Brain microvascular endothelial cell (primary cell): Measurements from ENCODE around the gene CDR2L.

Source experiments
- DNase-seq: peaks from one replicate; pipeline ENCODE4 v3.0.0-alpha.2; 2020
- H3K27ac ChIP-seq: fragments of 250-450 bp; sonication (Bioruptor Pico); 2 replicates; pipeline ENCODE4 v1.5.1; 2020; ENCODE audit warnings: mild to moderate bottlenecking, moderate library complexity
- H3K27me3 ChIP-seq: fragments of 250-450 bp; sonication (Bioruptor Pico); replicated peaks from 2 replicates; pipeline ENCODE4 v1.5.1; 2020; ENCODE audit warnings: mild to moderate bottlenecking
- H3K36me3 ChIP-seq: fragments of 250-450 bp; sonication (Bioruptor Pico); replicated peaks from 2 replicates; pipeline ENCODE4 v1.5.1; 2020; ENCODE audit warnings: mild to moderate bottlenecking
- H3K4me3 ChIP-seq: 2 replicates; pipeline ENCODE4 v1.5.1; 2011; ENCODE audit warnings: low read depth, mild to moderate bottlenecking, control low read depth, low read length, moderate library complexity
- in situ Hi-C: cut with HindIII; loops from 2 replicates; pipeline ENCODE4 v1.10.0; 2017; ENCODE audit warnings: low sequenced_read_pairs, low pct_ligation_motif_present
- TF ChIP-seq, protein P1 (sequence below): IDR thresholded peaks from 2 replicates; pipeline ENCODE4 v1.5.1; 2011; ENCODE audit warnings: low read depth, mild to moderate bottlenecking, moderate library complexity, low read length, control low read depth, inconsistent platforms; ENCODE audit errors: missing control alignments

CDR2L gene

DNA sequence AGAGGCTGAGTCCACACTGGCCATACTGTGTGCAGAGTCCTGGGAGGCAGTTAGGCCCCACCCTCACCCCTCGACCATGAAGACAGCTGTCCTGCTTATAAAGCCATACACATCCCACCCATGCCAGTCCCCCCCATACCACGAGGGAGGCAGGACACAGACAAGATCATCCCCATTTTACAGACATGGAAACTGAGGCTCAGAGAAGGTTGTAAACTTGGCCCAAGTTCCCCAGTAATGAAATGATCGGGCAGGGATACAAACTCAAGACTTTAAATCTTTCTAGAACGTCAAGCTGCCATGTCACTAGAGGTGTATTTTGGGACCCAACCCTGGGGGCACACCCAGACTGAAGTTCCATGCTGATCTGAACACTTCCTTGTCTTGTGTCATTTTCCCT lies 31.3 kb upstream of the CDR2L start:
- no peak overlapping the region for H3K4me3 ChIP-seq
- DNase-seq: no peak
- H3K27me3 ChIP-seq: no peaks in the 10 kb centered on the region
- H3K27ac ChIP-seq: no peak overlapping the region
- in situ Hi-C loops: no loop called here
- no peaks in the 10 kb centered on the region for H3K36me3 ChIP-seq
- TF ChIP-seq, protein P1, sequence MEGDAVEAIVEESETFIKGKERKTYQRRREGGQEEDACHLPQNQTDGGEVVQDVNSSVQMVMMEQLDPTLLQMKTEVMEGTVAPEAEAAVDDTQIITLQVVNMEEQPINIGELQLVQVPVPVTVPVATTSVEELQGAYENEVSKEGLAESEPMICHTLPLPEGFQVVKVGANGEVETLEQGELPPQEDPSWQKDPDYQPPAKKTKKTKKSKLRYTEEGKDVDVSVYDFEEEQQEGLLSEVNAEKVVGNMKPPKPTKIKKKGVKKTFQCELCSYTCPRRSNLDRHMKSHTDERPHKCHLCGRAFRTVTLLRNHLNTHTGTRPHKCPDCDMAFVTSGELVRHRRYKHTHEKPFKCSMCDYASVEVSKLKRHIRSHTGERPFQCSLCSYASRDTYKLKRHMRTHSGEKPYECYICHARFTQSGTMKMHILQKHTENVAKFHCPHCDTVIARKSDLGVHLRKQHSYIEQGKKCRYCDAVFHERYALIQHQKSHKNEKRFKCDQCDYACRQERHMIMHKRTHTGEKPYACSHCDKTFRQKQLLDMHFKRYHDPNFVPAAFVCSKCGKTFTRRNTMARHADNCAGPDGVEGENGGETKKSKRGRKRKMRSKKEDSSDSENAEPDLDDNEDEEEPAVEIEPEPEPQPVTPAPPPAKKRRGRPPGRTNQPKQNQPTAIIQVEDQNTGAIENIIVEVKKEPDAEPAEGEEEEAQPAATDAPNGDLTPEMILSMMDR: no peak

DNA sequence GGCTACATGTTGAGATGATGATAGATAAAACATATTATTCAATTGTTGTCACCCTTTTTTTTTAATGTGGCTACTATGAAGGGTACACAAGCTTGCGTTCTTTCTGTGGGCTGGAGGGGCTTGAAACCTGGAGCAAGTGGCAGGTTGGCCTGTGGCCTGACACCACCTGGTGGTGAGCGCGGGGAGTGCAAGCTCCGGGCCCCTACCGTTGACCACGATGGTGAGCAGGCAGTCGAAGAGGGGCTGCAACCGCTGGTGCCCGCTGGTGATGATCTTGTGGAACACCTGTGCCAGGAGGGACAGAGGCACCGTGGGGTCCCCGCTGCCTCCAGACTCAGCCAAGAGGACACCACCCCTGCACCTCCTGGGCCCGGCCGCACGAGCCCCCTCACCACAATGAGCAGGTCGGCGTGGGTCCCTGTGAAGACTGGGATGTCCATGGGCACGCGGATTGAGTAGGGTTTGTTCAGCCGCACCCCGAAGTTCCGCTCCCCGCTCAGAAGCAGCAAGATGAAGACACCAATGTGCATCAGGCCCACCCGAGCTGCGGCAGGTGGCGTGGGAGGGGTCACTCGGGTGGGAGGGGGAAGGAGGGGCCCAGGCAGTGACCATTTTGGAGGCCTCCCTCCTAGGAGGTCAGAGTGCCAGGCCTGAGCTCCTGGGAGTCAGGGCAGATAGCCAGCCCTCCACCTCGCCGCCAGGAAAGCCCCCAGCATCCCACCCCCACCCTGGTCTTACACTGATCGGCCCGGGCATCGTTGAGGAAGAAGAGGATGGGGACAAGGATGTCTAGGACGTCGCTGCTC lies 29.3 kb upstream of the CDR2L start:
- in situ Hi-C loops: no loop called here
- peak; percentile 51 for DNase-seq
- TF ChIP-seq, protein P1: peak; percentile 94
- H3K27ac ChIP-seq: no peak overlapping the region
- no peaks in the 10 kb centered on the region for H3K36me3 ChIP-seq
- no peaks in the 10 kb centered on the region for H3K27me3 ChIP-seq
- no peak overlapping the region for H3K4me3 ChIP-seq

DNA sequence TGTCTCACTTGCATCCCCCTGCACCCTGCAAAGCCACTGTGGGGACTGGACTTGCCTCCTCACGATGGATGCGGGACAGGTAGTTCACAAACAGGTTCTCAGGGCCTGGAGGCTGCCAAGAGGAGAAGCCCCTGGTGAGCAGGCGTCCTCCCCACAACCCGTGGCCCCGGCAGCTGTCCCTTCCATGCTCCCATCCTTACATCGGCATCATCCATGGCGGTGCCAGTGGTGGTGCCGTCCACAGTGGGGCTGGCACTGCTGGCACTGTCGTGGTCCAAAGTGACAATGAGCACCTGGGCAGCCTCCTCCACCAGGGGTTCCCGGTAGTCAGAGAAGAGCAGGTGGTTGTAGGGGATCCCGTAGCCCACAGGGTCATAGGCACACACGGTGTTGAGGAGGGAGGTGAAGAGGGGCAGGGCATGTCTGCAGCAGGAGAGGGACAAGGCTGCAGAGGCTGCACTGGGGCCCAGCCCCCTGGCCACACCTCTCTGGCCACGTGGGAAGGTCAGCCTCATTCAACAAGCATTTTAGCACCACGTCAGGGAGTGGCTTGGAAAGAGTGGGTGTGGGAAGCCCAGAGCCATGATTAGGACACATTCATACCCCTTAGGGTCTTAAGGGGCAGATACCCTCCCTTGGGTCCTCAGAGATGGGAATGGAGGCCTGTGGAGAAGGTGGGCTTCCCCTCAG lies 27.5 kb upstream of the CDR2L start:
- Histone ChIP-seq H3K4me3 (no peak overlapping the region), H3K27me3 (no peaks in the 10 kb centered on the region), H3K27ac (no peak overlapping the region), H3K36me3 (no peaks in the 10 kb centered on the region)
- DNase-seq: no peak
- in situ Hi-C loops: no loop called here
- TF ChIP-seq, protein P1: no peak

DNA sequence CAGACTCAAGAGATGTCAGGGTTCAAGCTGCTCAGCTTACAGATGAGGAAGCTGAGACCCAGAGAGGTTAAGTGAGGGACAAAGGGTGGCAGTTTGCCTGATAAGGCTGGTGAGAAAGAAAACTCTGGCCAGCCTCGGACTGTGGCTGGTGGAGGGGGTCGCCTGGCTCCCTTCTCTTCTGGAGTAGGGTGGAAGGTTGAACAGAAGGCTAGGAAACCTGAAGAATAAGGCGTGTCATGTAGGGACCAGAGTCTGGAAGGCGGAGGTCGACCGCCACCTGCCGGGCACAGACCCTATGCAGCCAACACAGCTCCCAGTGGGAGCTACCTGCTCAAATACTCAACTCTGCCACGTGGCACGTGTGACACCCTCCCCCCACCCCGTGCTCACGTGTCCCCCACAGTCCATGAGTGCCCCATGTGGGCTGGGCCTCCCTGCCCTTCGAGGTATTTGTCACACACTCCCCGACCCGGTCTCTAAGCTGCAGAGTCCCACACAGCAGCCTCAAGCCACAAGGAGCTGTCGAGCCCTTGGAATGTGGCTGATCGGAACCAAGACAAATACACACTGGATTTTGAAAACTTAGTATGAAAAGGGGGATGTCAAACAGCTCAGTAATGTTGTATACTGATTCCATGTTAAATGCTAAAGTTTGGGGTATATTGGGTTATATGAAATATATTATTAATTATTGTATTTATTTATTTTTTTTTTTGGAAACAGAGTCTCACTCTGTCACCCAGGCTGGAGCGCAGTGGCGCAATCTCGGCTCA lies 26.7 kb upstream of the CDR2L start:
- TF ChIP-seq, protein P1: peak; percentile 67
- Histone ChIP-seq H3K27ac (no peak overlapping the region), H3K27me3 (no peaks in the 10 kb centered on the region), H3K36me3 (no peaks in the 10 kb centered on the region), H3K4me3 (no peak overlapping the region)
- DNase-seq: peak; percentile 17
- in situ Hi-C loops: no loop called here

DNA sequence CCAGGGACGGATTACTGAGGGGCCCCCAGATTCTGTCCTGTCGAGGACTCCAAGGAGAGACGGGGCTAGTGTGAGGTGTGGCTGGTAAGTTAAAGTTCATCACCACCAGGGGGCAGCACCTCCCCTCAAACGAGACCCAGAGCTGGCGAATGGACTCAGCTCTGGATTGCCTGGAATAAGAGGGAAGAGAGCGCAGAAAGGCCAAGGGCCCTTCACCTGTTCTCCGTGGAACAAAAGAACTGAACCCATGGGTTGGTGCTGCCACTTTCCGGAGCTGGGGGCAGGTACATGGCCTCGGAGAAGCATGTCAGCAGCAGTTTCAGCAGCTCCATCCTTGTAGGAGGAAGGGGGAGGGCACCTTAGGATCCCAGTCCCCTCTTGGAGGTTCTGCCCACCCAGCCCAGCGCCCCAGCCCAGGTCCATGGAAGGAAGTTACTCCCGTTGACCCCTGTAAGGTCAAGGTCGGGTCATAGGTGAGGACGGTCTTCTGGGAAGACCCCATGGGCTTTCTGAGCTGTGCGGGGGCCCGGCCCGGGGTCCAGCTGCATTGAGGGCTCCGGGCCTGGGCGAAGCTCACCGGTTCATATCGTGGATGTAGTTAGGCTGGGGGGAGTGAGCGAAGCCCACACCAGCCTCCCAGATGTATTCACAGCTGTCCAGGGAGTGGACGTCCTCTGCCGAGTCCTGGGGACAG lies 25.6 kb upstream of the CDR2L start:
- DNase-seq: peak; percentile 78
- no peak overlapping the region for H3K27ac ChIP-seq
- H3K4me3 ChIP-seq: no peak overlapping the region
- no peaks in the 10 kb centered on the region for H3K27me3 ChIP-seq
- TF ChIP-seq, protein P1: peak; percentile 78
- in situ Hi-C loops: no loop called here
- H3K36me3 ChIP-seq: no peaks in the 10 kb centered on the region
